LHCN-M2 (cell line): ENCODE data around the gene CDH20. TPM values are rescaled to one million over a fixed set of nuclear protein-coding genes. Genes with fewer than 3 reads are reported as not detected.
A peak's percentile ranks its signal among the peaks of the same experiment; 100 is the strongest.

ENCODE experiments used
- DNase-seq: peaks from one replicate; pipeline ENCODE4 v3.0.0-alpha.2; 2012; ENCODE audit warnings: low read depth
- total RNA-seq: library from RNA; depleted of rRNA; stranded (reverse); fragments of >200 nt; gene quantifications from 2 replicates; pipeline ENCODE4 v1.2.3, GENCODE V29; 2014

The CDH20 gene
- total RNA-seq, 1 experiment from 2014 or later: not detected

DNA sequence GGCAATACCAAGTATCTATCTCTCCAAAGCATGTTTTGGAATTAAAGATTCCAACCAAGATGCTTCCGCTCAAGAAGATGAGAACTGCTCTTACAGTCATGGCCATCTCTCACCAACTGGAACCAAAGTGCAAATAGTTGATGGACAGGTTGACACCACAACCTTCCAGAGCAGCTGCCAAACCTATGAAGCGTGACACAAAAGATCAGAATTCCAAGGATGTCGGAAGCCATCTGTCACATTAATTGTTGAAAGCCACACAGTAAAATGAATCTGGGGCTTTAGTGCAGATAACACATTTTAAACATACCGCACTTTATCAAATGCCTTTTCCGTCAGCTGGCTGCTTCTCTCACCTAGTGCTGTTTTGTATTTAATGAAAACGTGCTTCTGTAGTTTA lies 195.7 kb downstream of the CDH20 start:
- peak; percentile 65 for DNase-seq

DNA sequence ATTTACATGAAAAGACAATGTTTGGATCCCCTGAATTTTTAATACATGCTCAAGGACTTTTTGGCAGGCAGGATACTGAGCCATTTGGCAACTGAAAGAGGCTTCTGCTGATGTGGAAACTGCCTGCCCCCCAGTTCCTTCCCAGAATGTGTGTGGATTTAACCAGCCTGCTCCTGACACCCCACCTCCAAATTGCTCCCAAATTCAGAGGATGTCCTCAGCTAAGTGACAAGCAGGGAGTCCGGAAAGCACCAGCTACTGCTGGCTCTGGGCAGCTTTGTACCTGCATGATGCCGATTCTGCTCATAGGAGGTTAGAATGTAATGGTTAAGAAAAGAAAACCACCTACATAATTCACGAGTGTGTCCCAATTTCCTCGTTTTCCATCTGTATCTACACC lies 197.5 kb downstream of the CDH20 start:
- no peak for DNase-seq

DNA sequence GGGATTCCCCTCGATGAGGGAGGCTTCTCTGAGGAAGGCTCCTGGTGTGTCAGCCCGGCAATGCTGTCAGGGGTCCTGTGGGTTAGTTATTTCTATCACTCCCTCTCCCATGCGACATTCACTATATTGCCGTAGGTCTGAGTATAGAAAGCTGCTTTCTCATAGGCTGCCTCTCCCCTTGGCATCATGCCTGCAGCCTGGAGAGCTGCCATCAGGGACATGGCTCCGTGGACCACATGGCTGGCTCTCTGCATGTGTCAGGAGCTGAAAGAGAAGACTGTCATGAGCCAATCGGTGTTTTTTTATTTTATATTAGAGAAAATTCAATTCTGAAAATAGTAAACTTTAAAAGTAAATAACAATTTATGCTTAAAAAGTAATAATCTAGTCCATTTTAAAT lies 198.0 kb downstream of the CDH20 start:
- DNase-seq: no peak

DNA sequence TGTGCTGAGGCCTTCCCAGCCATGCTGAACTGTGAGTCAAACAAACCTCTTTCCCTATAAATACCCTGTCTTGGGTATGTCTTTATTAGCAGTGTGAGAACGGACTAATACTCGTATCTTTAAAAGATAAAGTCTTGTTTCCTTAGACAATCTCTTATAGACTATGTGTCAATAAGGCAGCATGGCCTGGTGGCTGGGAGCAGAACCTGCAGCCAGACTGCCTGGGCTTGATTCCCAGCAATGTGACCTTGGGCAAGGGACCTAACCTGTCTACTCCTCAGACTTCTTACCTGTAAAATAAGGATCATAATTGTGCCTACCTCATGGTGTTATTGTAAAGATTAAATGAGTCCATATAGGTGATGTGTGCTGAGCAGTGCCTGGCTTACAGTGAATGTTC lies 198.7 kb downstream of the CDH20 start:
- no peak for DNase-seq

DNA sequence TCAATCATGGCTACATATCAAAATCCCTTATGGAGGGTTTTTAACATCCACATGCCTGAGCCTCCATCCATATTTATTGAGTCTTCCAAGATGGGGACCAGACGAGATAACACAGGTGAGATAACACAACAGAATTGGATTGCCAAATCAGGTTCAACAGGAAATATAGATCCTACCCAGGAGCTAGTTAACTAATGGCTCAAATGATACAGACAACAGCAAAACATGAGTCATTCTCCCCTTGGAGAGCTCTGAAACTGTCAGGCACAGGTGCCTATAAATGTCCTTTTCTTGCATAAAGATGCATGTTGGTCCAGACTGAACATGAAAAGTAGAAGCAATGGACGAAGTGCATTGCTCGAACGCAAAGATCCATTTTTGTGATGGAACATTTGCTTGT lies 202.2 kb downstream of the CDH20 start:
- peak; percentile 13 for DNase-seq

DNA sequence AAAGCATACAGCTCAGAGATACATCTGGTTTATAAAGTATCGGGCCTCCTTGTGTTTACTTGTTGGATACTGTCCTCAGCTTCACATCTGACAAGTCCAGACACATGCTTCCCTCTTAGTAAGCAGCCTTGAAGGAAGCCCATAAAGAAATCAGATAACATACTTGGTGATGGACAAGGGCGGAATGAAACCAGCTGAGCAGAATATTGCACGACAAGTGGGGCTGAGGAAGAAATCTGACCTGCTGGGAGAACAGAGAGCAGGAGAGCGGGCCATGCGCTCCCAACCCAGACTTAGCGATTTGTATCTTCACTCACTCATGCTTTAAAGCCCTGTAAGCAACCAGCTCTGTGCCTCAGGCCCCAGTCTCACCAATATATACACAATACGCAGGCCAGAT lies 208.4 kb downstream of the CDH20 start:
- no peak for DNase-seq

DNA sequence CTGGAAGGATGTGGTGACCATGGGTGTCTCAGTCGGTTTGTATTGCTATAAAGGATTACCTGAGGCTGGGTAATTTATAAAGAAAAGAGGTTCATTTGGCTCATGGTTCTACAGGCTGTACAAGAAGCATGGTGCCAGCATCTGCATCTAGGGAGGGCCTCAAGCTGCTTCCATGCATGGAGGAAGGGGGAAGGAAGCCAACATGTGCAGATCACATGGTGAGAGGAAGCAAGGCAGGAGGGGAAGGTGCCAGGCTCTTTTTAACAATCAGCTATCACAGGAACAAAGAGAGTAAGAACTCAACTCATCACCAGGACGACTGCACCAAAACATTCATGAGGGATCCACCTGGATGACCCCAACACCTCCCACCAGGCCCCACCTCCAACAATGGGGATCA lies 209.4 kb downstream of the CDH20 start:
- no peak for DNase-seq

DNA sequence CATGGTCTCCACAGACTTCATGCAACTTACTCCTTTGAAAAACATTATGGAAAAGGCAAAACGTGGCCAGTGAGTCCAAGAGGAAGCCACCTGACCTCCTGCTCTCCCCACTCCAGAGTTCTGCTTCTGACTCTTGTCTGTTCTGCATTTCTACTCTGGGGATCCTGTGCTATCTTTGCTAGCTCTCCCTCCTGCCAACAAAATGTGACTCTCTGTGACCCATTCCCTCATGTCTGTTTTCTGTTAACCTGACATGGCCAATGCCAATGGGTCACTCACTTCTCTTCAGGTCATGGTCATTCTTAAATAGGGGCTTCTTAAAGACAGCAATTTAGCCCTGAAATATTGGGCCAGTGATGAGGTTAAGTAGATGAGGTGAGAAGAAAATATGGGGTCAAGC lies 210.3 kb downstream of the CDH20 start:
- DNase-seq: no peak

DNA sequence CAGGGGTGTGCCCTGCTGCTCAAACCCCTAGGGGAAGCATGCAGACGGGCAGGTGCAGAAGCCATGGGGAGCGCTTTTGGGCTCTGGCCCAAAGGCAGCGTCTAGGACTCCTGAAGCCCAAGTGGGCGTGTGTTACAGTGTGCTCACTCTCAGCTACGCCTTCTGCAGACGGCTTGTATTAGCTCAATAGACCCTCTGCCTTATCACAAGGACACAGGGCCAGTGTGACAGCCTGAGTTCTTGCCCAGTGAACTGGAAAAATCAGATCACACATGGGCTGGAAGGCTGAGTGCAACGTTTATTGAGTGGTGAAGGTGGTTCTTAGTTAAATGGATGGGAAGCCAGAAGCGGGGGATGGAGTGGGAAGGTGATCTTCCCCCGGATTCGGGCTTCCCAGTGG lies 210.9 kb downstream of the CDH20 start:
- DNase-seq: no peak

DNA sequence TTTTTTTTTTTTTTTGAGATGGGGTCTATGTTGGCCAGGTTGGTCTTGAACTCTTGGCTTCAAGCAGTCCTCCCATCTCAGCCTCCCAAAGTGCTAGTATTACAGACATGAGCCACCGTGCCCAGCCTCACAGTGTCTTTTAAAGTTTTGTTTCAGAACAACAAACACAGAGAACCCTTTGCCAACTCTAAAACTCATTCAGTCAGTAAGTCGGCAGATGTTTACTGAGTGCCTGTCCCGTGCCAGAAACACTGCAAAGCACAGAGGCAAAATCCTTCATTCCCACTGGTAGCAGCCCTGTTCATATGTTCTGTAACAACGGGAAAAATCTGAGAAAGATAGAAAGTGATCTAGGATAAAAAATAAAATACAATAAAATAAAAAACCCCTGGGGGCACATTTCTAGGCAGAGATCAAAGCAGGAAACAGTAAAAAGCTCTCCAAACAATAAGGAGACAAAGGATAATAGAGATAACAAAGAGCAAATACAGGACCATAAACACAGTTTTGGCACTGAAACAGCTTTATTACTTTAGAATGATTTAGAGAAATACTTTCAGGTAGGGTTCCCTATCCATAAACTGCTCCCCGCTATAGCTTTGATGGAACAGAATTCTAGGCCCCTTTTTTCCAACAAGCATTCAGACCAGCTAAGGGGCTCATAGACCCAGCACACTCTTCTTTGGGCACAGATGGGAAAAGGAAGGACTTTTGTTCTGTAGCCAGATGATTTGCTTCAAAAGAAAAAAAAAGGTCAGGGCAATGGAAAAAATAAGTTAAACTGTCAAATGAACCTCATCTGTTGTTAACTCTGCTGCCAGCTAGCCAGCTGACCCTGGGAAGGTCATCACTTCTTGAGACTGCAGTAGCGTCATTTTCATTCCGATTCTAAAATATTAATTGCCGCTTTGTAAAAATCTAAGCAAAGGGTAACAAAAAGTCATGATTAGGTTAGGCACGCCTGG lies 212.3 kb downstream of the CDH20 start:
- DNase-seq: no peak

DNA sequence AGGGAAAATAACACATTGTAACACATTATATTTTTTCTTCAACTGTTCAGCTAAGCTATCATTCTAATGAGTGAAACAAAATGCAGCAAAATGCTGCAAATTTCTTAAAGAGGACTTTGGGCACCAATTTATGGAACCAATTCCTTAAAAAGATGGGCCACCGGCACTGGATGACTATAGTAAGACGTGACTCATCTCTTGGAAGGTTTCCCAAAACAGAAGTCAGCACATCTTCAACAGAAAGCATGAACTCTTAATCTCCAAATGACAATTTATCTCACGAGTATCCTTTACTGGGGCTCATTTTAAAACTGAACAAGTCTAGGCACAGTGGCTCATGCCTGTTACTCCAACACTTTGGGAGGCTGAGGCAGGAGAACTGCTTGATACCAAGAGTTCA lies 213.4 kb downstream of the CDH20 start:
- peak; percentile 90 for DNase-seq

DNA sequence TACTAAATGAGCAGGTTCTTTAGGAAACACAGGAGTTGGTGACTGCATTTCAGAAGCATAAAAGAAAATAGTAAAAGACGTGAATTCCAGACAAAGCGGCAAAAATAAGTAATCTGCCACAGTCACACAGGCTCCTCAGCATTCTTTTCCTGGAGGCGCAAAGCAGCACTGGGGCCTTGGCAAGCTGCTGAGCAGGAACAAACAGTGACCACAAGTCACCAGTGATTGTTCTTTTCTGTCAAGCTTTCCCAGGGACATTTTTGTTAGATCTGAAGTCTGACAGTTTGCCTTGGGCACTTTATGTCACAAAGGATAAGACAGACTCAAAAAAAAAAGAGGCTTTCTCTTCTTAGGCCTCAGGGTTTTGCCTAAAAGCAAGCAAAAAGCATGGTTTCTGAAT lies 216.2 kb downstream of the CDH20 start:
- no peak for DNase-seq

DNA sequence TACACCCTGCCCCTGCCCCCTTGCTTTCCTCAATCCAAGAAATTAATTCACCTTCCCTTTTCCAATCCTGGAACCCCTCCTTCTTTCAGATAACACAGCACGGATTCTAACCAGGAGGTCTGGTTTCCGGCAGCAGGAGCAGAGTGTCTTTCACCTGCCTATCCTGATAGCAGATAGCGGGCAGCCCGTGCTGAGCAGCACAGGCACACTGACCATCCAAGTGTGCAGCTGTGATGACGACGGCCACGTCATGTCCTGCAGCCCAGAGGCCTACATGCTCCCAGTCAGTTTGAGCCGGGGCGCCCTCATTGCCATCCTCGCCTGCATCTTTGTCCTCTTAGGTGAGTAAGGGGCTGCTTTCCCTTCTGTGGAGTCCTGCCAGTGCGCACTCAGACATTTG lies 216.7 kb downstream of the CDH20 start:
- DNase-seq: no peak

DNA sequence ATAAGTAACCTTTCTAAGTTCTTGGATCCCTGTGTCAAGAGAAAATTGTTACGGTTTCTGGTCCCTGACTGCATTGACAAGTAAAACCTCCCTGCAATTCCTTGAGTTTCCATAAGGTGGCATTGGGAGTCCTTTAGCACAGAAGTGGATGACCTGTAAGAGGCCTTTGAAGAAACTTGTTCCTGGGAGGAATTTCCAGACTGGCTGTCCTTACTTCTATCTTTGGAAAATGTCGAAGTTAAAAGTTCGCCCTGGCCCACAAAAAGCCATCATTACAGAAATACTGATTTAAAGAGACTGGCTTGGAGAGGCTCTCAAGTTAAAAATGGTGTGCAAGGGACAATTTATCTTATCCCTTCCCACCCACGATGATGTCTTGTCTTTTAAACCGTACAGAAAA lies 218.4 kb downstream of the CDH20 start:
- DNase-seq: peak; percentile 79

DNA sequence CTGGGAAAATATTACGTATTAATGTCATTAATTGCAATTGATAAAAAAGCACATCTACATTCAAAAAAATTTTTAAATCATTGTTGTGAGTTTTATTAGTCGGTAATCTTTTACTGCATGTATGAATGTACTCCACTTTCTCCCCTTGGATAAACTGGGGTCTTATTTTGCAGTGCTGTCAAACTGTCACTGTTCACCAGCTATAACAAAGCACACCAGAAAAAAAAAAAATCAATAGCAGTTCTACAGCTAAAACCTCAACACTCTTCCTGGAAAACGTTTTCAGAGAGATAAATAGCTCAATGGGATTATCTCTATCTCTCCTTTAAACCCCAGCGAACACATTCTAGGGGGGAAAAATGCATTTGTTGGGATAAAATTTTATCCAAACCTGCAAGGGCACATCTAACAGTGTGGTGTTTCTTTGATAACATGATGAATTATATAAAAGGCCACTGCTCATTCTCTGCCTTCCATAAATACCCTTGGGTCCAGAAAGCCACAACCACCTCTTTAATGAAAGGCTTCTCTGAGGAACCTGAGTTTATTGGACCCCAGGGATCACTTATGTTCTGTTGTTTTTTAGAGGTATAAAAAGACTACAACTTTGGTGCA lies 219.9 kb downstream of the CDH20 start:
- DNase-seq: no peak

DNA sequence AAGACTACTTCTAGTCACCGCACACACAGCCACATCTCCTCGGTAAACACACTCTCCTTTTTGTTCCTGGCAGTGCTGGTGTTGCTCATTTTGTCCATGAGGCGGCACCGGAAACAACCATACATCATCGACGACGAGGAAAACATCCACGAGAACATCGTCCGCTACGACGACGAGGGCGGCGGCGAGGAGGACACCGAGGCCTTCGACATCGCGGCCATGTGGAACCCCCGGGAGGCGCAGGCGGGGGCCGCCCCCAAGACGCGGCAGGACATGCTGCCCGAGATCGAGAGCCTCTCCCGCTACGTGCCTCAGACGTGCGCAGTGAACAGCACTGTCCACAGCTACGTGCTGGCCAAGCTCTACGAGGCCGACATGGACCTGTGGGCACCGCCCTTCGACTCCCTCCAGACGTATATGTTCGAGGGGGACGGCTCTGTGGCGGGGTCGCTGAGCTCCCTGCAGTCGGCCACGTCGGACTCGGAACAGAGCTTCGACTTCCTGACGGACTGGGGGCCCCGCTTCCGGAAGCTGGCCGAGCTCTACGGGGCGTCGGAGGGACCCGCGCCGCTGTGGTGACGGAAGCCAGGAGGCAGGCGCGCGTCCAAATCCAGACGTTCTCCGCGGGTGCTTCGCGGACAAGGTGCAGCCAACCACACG lies 221.0 kb downstream of the CDH20 start:
- DNase-seq: no peak

DNA sequence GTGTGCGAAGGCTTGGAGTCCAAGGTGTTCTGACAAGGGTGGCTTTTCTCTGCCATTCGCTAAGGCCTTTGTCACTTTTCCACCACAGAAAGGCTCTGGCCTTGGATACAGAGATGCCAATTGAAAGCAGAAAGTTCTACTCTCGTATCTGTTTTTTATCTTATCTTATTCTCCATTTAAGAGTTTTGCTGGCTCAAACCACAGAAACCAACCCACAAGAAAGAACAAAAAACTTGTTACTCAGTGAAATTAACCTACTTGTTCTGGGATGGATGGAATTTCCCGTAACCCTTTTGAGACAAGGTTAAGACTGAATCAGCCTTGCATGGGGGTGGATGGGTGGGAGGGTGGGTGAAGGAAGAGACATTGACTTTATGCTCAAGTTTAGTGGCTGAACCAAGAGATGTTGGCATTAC lies 221.7 kb downstream of the CDH20 start:
- DNase-seq: peak; percentile 33

DNA sequence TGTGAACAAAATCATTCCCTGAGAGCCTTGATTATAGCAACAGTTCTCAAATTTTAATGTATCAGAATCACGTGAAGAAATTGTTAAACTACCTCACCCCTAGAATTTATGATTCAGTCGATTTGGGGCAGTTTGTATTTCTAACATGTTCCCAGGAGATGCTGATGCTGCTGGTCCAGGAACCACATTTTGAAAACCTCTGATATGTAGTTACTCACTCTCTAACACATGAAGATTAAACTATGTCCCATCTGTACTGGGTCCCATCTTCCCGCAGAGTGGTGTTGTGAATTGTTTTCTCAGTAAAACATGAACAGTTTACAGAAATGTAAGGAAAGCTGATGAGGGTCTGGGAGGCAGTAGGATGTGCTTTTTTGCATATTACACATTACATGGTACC lies 223.1 kb downstream of the CDH20 start:
- DNase-seq: peak; percentile 73

DNA sequence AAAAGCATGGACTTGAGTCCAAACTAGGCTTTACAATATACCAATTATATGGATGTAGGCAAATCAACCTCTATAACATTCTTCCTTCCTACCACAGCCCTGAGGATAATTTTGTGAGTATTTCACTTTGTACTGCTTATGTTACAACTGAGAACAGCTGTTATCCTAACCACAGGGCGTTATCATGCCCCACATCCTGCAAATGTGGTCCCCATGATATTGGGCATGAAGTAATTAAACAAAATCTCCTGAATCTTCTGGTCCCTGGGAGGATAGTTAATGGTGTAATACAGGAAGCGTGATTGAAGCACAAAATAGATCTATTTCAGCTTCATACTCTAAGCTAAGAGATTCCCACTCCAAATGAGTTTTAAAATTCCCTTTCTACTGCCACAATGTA lies 223.6 kb downstream of the CDH20 start:
- DNase-seq: peak; percentile 92

DNA sequence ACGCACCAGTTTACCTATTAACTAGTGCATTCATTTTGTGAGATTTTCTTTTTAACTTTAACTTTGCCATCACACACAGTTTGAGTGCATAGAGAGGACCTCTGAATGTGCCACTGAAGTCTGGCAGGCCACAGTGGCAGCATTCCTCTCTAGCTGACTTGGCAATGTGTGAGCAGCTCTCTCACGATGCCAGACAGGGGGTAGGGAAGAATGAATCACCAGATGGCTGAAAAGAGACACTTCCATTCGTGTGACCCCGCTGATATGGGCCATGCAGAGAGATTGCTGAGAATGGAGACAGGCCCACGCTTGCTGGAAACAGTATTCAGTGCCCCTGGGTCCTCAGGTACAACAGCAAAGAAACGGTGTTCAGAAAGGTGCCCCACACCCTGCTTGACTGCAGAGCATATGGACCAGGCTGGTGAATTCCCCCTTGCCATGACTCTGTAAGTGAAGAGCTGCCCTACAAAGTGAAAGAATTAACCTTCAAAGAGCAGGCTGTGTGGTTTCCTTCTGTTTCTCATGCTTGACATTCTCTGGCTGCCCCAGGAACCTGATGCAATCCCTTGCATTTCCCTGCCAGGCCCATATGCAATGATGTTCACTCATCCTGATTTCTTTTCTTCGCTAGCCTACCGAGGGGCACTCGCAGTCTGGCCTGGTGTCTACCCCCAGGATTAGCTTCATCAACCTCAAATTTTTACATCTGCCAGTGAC lies 236.1 kb downstream of the CDH20 start:
- peak; percentile 72 for DNase-seq

DNA sequence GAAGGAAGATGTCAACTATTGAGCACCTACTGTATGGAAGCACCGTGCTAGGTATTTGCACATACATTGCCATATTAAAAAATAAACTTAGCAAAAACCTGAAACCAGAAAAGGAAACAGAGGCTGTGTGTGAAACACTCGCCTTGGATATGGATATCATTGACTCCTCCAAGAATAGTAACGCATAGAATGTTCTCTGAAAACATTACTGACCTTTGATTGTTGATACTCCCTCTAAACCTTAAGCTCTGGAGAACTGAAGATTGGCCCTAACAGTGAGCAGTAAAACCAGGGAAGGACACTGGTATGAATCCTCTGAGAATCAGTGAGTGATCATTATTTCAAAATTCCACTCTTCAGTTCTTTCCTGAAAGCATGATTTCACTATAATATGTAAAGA lies 236.8 kb downstream of the CDH20 start:
- no peak for DNase-seq

DNA sequence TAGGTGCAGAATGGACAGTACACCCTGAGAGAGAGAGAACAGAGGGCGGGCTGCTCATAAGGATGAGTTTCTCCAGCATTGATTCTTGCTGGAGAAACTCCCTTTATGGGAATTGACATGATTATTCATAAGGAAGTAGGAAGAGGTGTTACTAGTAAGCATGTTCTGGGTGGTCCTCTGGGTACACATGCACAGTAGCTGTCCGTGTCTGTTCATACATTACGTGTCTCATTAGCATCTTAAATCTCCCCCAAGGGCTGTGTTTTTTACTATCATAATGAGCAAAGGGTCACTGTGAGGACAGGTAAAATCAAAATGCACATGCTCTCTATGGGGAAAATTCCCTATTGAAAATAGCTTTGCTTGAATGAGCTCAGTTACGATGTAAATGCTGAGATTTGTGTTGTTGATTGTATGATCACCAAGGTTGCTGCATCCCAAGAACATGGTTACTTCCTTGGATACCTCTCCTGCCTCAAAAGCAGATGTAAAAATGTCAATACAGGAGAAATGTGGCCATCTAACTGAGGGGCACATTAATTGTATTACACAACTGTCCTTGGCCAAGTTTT lies 238.9 kb downstream of the CDH20 start:
- no peak for DNase-seq
